ENCODE results near the gene AZIN2.
"Not testable (repeated sequence)": the region's sequence is repeated elsewhere in the genome, so short reads cannot be mapped to it uniquely, and the experiment has no call there.

The AZIN2 gene

GRCh38 chr1:33060579-33061083 lies 20.3 kb upstream of the AZIN2 start:
- DNase-seq: peak in 1 of 2 experiments; percentile 27

GRCh38 chr1:33061834-33062233 lies 19.1 kb upstream of the AZIN2 start:
- DNase-seq: no peak

- DNase-seq: not testable (repeated sequence)
Observed at GRCh38 chr1:33064284-33064683, 16.7 kb upstream of the AZIN2 start.

GRCh38 chr1:33065301-33065700 lies 15.7 kb upstream of the AZIN2 start:
- DNase-seq: no peak

- DNase-seq: not testable (repeated sequence)
Observed at GRCh38 chr1:33066477-33066876, 14.5 kb upstream of the AZIN2 start.

- not testable (repeated sequence) for DNase-seq
Observed at GRCh38 chr1:33068108-33068507, 12.8 kb upstream of the AZIN2 start.

- DNase-seq: no peak
Observed at GRCh38 chr1:33070628-33071027, 10.3 kb upstream of the AZIN2 start.

- DNase-seq: no peak
Observed at GRCh38 chr1:33072707-33073106, 8.2 kb upstream of the AZIN2 start.

- no peak for DNase-seq
Observed at GRCh38 chr1:33074193-33074945, 6.6 kb upstream of the AZIN2 start.

- no peak for DNase-seq
Observed at GRCh38 chr1:33078030-33078591, 2.8 kb upstream of the AZIN2 start.

- no peak for DNase-seq
Observed at GRCh38 chr1:33080373-33080772, 580 bp upstream of the AZIN2 start.

- DNase-seq: no peak
Observed at GRCh38 chr1:33081554-33082305, 777 bp downstream of the AZIN2 start.

GRCh38 chr1:33082575-33083108 lies 1.7 kb downstream of the AZIN2 start:
- DNase-seq: no peak

GRCh38 chr1:33085332-33085731 lies 4.4 kb downstream of the AZIN2 start:
- DNase-seq: no peak

GRCh38 chr1:33086384-33086850 lies 5.5 kb downstream of the AZIN2 start:
- DNase-seq: peak; percentile 60 to 68

- DNase-seq: no peak
Observed at GRCh38 chr1:33087677-33088076, 6.7 kb downstream of the AZIN2 start.

- no peak for DNase-seq
Observed at GRCh38 chr1:33088119-33088906, 7.4 kb downstream of the AZIN2 start.

GRCh38 chr1:33089457-33089856 lies 8.5 kb downstream of the AZIN2 start:
- no peak for DNase-seq

GRCh38 chr1:33092438-33092837 lies 11.5 kb downstream of the AZIN2 start:
- no peak for DNase-seq

- DNase-seq: no peak
Observed at GRCh38 chr1:33093004-33093403, 12.1 kb downstream of the AZIN2 start.

GRCh38 chr1:33094486-33094885 lies 13.5 kb downstream of the AZIN2 start:
- no peak for DNase-seq

- peak; percentile 5 to 61 for DNase-seq
Observed at GRCh38 chr1:33094971-33095604, 14.1 kb downstream of the AZIN2 start.

All from SHP77 (cell line).